Aorta (tissue), 5 donors: ENCODE measurements around the gene SLC39A5. TPM values are rescaled to one million over a fixed set of nuclear protein-coding genes. Genes with fewer than 3 reads are reported as not detected.

ENCODE experiments used
- ATAC-seq: fragments of 200-7000 bp; cut with Tn5 transposase; one replicate; pipeline ENCODE4 v1.9.1; 2022; ENCODE audit warnings: moderate library complexity; ENCODE audit not compliant: low FRiP score
- DNase-seq, 2 donors: peaks; one replicate each; pipeline ENCODE4 v3.0.0-alpha.2; 2020
- H3K27ac ChIP-seq, 2 donors: one replicate each; pipeline ENCODE4 v1.5.1; 2013; ENCODE audit warnings: low read length in 2 of 2, mild to moderate bottlenecking in 2 of 2, moderate library complexity in 2 of 2, control low read depth in 1 of 2, inconsistent platforms in 1 of 2, low read depth in 1 of 2
- H3K27me3 ChIP-seq, 2 donors: one replicate each; pipeline ENCODE4 v1.6.1; 2013; ENCODE audit warnings: control low read depth in 1 of 2, low read length in 1 of 2, mild to moderate bottlenecking in 1 of 2, moderate library complexity in 1 of 2; ENCODE audit not compliant: insufficient read depth in 2 of 2, control insufficient read depth in 1 of 2
- H3K36me3 ChIP-seq, 2 donors: one replicate each; pipeline ENCODE4 v1.6.1; 2013; ENCODE audit warnings: control low read depth in 1 of 2, low read length in 1 of 2, mild to moderate bottlenecking in 1 of 2; ENCODE audit not compliant: insufficient read depth in 2 of 2, control insufficient read depth in 1 of 2
- H3K4me1 ChIP-seq, 2 donors: one replicate each; pipeline ENCODE4 v1.6.1; 2013; ENCODE audit warnings: low read length in 2 of 2, control low read depth in 1 of 2, mild to moderate bottlenecking in 1 of 2, moderate library complexity in 1 of 2; ENCODE audit not compliant: insufficient read depth in 2 of 2, control insufficient read depth in 1 of 2
- H3K4me3 ChIP-seq, 2 donors: one replicate each; pipeline ENCODE4 v1.5.1; 2013; ENCODE audit warnings: low read length in 2 of 2, control low read depth in 1 of 2, mild to moderate bottlenecking in 1 of 2
- H3K9me3 ChIP-seq: one replicate; pipeline ENCODE4 v1.6.1; 2013; ENCODE audit warnings: mild to moderate bottlenecking, low read length; ENCODE audit not compliant: control insufficient read depth
- WGBS, 2 donors: extraction: QIAGEN DNeasy Blood & Tissue Kit; methylation state at CpG; one replicate each; pipeline ENCODE4 v1.1.7; 2013; 5-methylcytosine and 5-hydroxymethylcytosine counted together
- intact Hi-C, 2 donors: fragments of 100-400 bp; cut with DNase I; formaldehyde crosslinking; loops; one replicate each; pipeline versions ENCODE4 v1.14.2 to v1.15.0; 2022
- polyA plus RNA-seq, 2 donors: library from polyadenylated mRNA; stranded (reverse); fragments of 200-250 nt; gene quantifications; one replicate each; pipeline ENCODE4 v1.2.3, GENCODE V29; 2013
- total RNA-seq, 2 donors: library from RNA; stranded (reverse); fragmentation: NEBNext Ultra II Directional; extraction: Animal tissue kit (Norgen Biotek cat#: 25700); gene quantifications; one replicate each; pipeline ENCODE4 v1.2.1, GENCODE V29; 2021
- donor health status: healthy with polysubstance abuse.
- donor health status: Bipolar disorder and iron deficiency.
- donor health status: DM: no; HTN: no; CAD: no.
- donor health status: DM: no; HTN: no; CAD: no.
- donor health status: DM: yes; HTN: yes; CAD: no.

The SLC39A5 gene
- total and polyA plus RNA-seq, 4 donors, result 1.1 to 21.4 TPM; not detected in 2

GRCh38 chr12:56234746-56235436 lies 5.0 kb downstream of the SLC39A5 start:
- H3K27ac ChIP-seq, result no peak overlapping the region
- H3K4me3 ChIP-seq, result no peak overlapping the region
- H3K4me1 ChIP-seq, result no peaks in the 10 kb centered on the region
- H3K27me3 ChIP-seq, result no peaks in the 10 kb centered on the region
- H3K9me3 ChIP-seq, result no peaks in the 10 kb centered on the region
- DNase-seq, result no peak
- intact Hi-C loops, result no loop called here
- H3K36me3 ChIP-seq, result peaks cover 0 to 1% of the 10 kb centered on the region in 2 donors
- no peak for ATAC-seq
- 73 to 74% methylated on average over 16 of the region's 16 CpGs for WGBS, 2 donors

GRCh38 chr12:56236091-56236490 lies 6.2 kb downstream of the SLC39A5 start:
- Histone ChIP-seq H3K36me3 (peaks cover 0 to 2% of the 10 kb centered on the region in 2 donors), H3K27ac (no peak overlapping the region), H3K4me1 (no peaks in the 10 kb centered on the region), H3K27me3 (no peaks in the 10 kb centered on the region), H3K4me3 (no peak overlapping the region), H3K9me3 (no peaks in the 10 kb centered on the region)
- DNase-seq (no peak), ATAC-seq (no peak)
- 89 to 93% methylated on average over 6 of the region's 6 CpGs for WGBS, 2 donors
- intact Hi-C loops, result no loop called here

GRCh38 chr12:56236985-56237384 lies 7.1 kb downstream of the SLC39A5 start:
- ATAC-seq (peak; percentile 10), DNase-seq (no peak)
- H3K9me3 ChIP-seq, result no peaks in the 10 kb centered on the region
- peaks cover 0 to 4% of the 10 kb centered on the region in 2 donors for H3K36me3 ChIP-seq
- no peaks in the 10 kb centered on the region for H3K4me1 ChIP-seq
- intact Hi-C loops, result no loop called here
- no peaks in the 10 kb centered on the region for H3K27me3 ChIP-seq
- no peak overlapping the region for H3K4me3 ChIP-seq
- no peak overlapping the region for H3K27ac ChIP-seq
- WGBS, 2 donors, result 50 to 58% methylated on average over 5 of the region's 5 CpGs

- Histone ChIP-seq H3K27ac (no peak overlapping the region), H3K4me1 (no peaks in the 10 kb centered on the region), H3K4me3 (no peak overlapping the region), H3K36me3 (peaks cover 0 to 5% of the 10 kb centered on the region in 2 donors), H3K27me3 (no peaks in the 10 kb centered on the region), H3K9me3 (no peaks in the 10 kb centered on the region)
- DNase-seq, result no peak
- ATAC-seq, result no peak
- 65 to 78% methylated on average over 11 of the region's 11 CpGs for WGBS, 2 donors
- intact Hi-C loops, result no loop called here
Observed at GRCh38 chr12:56237552-56237951, 7.7 kb downstream of the SLC39A5 start.

- DNase-seq (no peak), ATAC-seq (no peak)
- Histone ChIP-seq H3K27me3 (no peaks in the 10 kb centered on the region), H3K36me3 (peaks cover 0 to 20% of the 10 kb centered on the region in 2 donors), H3K4me3 (no peak overlapping the region), H3K27ac (no peak overlapping the region), H3K9me3 (no peaks in the 10 kb centered on the region), H3K4me1 (no peaks in the 10 kb centered on the region)
- intact Hi-C loops, result no loop called here
- WGBS, 2 donors, result 73 to 80% methylated on average over 9 of the region's 9 CpGs
Observed at GRCh38 chr12:56241424-56242303, 11.8 kb downstream of the SLC39A5 start.

- no peak for ATAC-seq
- WGBS, 2 donors, result 87 to 90% methylated on average over 13 of the region's 13 CpGs
- no peaks in the 10 kb centered on the region for H3K27me3 ChIP-seq
- no peak overlapping the region for H3K4me3 ChIP-seq
- H3K4me1 ChIP-seq, result no peaks in the 10 kb centered on the region
- DNase-seq, result no peak
- no peaks in the 10 kb centered on the region for H3K9me3 ChIP-seq
- intact Hi-C loops, result no loop called here
- peaks cover 0 to 27% of the 10 kb centered on the region in 2 donors for H3K36me3 ChIP-seq
- H3K27ac ChIP-seq, result no peak overlapping the region
Observed at GRCh38 chr12:56242986-56243385, 13.1 kb downstream of the SLC39A5 start.

- H3K27ac ChIP-seq, result no peak overlapping the region
- H3K36me3 ChIP-seq, result peaks cover 0 to 29% of the 10 kb centered on the region in 2 donors
- intact Hi-C loops, result no loop called here
- H3K9me3 ChIP-seq, result no peaks in the 10 kb centered on the region
- H3K4me3 ChIP-seq, result no peak overlapping the region
- H3K27me3 ChIP-seq, result no peaks in the 10 kb centered on the region
- DNase-seq, result no peak
- no peaks in the 10 kb centered on the region for H3K4me1 ChIP-seq
- ATAC-seq, result no peak
- WGBS, 2 donors, result 35 to 44% methylated on average over 3 of the region's 3 CpGs
Observed at GRCh38 chr12:56243731-56244181, 13.9 kb downstream of the SLC39A5 start.

- Histone ChIP-seq H3K4me3 (no peak overlapping the region), H3K36me3 (peaks cover 0 to 32% of the 10 kb centered on the region in 2 donors), H3K4me1 (no peaks in the 10 kb centered on the region), H3K27me3 (no peaks in the 10 kb centered on the region), H3K9me3 (no peaks in the 10 kb centered on the region), H3K27ac (no peak overlapping the region)
- WGBS, 2 donors, result 90 to 92% methylated on average over 14 of the region's 14 CpGs
- no peak for ATAC-seq
- DNase-seq, result no peak
- intact Hi-C loops, result no loop called here
Observed at GRCh38 chr12:56244494-56244893, 14.6 kb downstream of the SLC39A5 start.
